ENCODE results near the gene C16orf46. TPM values are rescaled to one million over a fixed set of nuclear protein-coding genes. Genes with fewer than 3 reads are reported as not detected.
A peak's percentile ranks its signal among the peaks of the same experiment; 100 is the strongest.

The C16orf46 gene
- total and polyA plus RNA-seq, 2 of the 4 experiments (the other 2 are of a cell fraction), result 0.27 to 0.72 TPM

DNA sequence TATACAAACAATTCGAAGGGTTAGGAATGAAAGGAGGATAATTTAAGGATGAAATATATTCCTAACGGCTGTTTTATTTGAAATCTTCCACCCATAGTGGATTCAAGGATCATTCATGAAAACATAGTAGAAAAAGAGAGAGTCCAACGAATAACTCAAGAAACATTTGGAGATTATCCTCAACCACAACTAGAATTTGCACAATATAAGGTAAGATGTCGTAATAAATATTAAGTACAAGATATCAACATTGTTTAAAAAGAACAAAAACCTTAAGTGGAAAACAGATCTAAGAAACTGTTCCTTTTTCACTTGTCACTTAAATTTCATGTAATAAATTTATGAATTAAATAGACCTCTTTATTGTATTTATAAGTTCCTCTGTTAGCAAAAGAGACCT, 50.6 kb downstream of the C16orf46 start:
- Histone ChIP-seq H3K18ac (ENCODE audit: low read depth, low read length) (no peak overlapping the region), H2BK120ac (ENCODE audit: low read depth, low read length) (no peak overlapping the region), H2BK20ac (ENCODE audit: low read depth, low read length) (no peak overlapping the region), H3K56ac (ENCODE audit: extremely low read depth, insufficient read depth, low read length) (no peak overlapping the region), H4K20me1 (ENCODE audit: insufficient read depth, low read length) (no peaks in the 10 kb centered on the region), H3K79me1 (ENCODE audit: low read depth in 1 of 2, low read length in 2 of 2) (0 out of 4 replicates have a peak, but pooled peaks cover 0 to under 1% of the 10 kb centered on the region in 2 experiments), H3K4me2 (ENCODE audit: low read depth, low read length) (no peak overlapping the region), H3K4ac (ENCODE audit: low read depth, low read length) (no peak overlapping the region), H2AK5ac (ENCODE audit: low read depth, low read length) (no peak overlapping the region), H3K14ac (replicated peaks; ENCODE audit: low read depth, low read length) (no peak overlapping the region), H2BK5ac (ENCODE audit: low read depth, low read length, poor library complexity, severe bottlenecking) (no peak overlapping the region), H2BK15ac (ENCODE audit: low read depth, low read length) (no peak overlapping the region), H4K8ac (ENCODE audit: low read depth in 2 of 2, low read length in 2 of 2) (no peak overlapping the region), H4K91ac (ENCODE audit: insufficient read depth, low read depth, low read length) (no peak overlapping the region), H3K4me1 (ENCODE audit: control insufficient read depth, insufficient read depth, low read length) (no peaks in the 10 kb centered on the region), H3K27me3 (ENCODE audit: control insufficient read depth, insufficient read depth, low read length) (no peaks in the 10 kb centered on the region), H2AFZ (replicated peaks; ENCODE audit: low read length, poor library complexity) (no peak overlapping the region), H3K36me3 (ENCODE audit: control insufficient read depth, insufficient read depth, low read length) (peaks cover 6% of the 10 kb centered on the region), H3K4me3 (ENCODE audit: insufficient read depth, low read depth, low read length) (no peak overlapping the region), H3K9me3 (ENCODE audit: control insufficient read depth, insufficient read depth, low read length) (no peaks in the 10 kb centered on the region), H2AK9ac (replicated peaks; ENCODE audit: low read depth, low read length, poor library complexity) (no peak overlapping the region), H4K5ac (ENCODE audit: low read depth, low read length) (no peak overlapping the region), H3K27ac (ENCODE audit: insufficient read depth, low read length) (no peak overlapping the region), H3K9ac (ENCODE audit: low read depth, low read length) (no peak overlapping the region), H3K9me1 (ENCODE audit: insufficient read depth, low read length) (no peaks in the 10 kb centered on the region), H3K23ac (ENCODE audit: low read depth, low read length) (no peak overlapping the region)
- dilution Hi-C loops (cut with HindIII; ENCODE audit: low sequenced_read_pairs, unreplicated experiment), result no loop called here
- in situ Hi-C loops (cut with MboI; ENCODE audit: low sequenced_read_pairs), result loop anchor here (25.0 kb wide), 1 partner anchor 711 kb away; no protein-coding TSS in a partner anchor
- ATAC-seq (ENCODE audit: low read depth) (no peak), DNase-seq (no peak)
- ChIA-PET CTCF (no interaction called here), POLR2A (ENCODE audit: unreplicated experiment) (no interaction called here)
- intact Hi-C loops (cut with micrococcal nuclease), result no loop called here
- TF ChIP-seq POLR2A (IDR thresholded peaks at IDR 0.05; ENCODE audit: low read depth, low read length), result no peak
- peak; percentile 35; the same call in 1 of the 2 replicates for TF ChIP-seq CEBPB (IDR thresholded peaks at IDR 0.05; ENCODE audit: low read depth, low read length)
- TF ChIP-seq RAD21 (IDR thresholded peaks at IDR 0.05; ENCODE audit: low read length), result no peak
- TF ChIP-seq, protein P1, sequence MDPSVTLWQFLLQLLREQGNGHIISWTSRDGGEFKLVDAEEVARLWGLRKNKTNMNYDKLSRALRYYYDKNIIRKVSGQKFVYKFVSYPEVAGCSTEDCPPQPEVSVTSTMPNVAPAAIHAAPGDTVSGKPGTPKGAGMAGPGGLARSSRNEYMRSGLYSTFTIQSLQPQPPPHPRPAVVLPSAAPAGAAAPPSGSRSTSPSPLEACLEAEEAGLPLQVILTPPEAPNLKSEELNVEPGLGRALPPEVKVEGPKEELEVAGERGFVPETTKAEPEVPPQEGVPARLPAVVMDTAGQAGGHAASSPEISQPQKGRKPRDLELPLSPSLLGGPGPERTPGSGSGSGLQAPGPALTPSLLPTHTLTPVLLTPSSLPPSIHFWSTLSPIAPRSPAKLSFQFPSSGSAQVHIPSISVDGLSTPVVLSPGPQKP (IDR thresholded peaks at IDR 0.05; ENCODE audit: borderline replicate concordance, low read depth, low read length), result no peak
- no peak for TF ChIP-seq MAZ (IDR thresholded peaks at IDR 0.05; ENCODE audit: borderline replicate concordance, low read depth, low read length)
- TF ChIP-seq, protein P2, sequence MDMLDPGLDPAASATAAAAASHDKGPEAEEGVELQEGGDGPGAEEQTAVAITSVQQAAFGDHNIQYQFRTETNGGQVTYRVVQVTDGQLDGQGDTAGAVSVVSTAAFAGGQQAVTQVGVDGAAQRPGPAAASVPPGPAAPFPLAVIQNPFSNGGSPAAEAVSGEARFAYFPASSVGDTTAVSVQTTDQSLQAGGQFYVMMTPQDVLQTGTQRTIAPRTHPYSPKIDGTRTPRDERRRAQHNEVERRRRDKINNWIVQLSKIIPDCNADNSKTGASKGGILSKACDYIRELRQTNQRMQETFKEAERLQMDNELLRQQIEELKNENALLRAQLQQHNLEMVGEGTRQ (IDR thresholded peaks at IDR 0.05; ENCODE audit: low read depth, low read length), result no peak
- no peak for TF ChIP-seq CHD1 (IDR thresholded peaks at IDR 0.05; ENCODE audit: low read depth, low read length)
- no CpG with 5 or more reads among the region's 4 CpGs for WGBS, 2 experiments (ENCODE audit: extremely low coverage in 2 of 2, insufficient read length in 1 of 2)
- BruUV-seq (replicated peaks), result no TSS peak
